ENCODE data around the gene BEGAIN.

Gene BEGAIN

GRCh38 chr14:100548295-100548655 lies 38.9 kb downstream of the BEGAIN start:
- no peak for DNase-seq

DNA sequence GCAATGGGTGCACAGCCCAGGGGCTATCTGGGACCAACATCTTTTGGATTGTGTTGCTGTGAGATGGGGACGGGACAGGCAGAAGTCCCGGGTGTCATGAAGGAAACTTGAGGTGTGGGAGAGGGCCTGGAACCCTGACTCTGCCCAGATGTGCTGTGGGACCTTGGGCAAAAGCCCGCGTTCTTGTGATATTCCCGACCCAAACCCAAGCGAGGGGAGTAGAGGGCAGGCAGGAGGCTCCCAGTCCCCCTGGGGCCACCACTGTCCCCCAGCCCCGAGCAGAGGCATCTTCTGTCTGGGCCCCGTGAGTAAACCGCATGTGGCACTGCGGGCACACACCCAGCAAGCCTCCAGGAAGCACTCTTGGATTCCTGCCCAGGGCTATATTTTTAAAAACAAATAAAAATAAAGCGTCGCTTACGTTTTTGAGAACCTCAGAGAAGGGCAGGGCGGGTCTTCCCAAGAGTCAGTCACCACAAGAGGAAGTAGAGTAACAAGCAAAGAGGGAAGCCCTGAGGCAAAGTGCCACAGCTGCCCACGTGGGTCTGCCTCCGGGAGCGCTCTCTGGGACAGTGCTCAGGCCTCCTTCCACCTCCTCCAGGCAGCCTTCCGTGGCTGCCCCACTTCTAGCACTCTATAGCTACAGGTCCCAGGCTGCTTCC lies 39.5 kb downstream of the BEGAIN start:
- no peak for DNase-seq

- DNase-seq, result no peak
Observed at GRCh38 chr14:100546051-100546443, 41.2 kb downstream of the BEGAIN start.

- DNase-seq, result no peak
Observed at GRCh38 chr14:100545359-100545758, 41.9 kb downstream of the BEGAIN start.

DNA sequence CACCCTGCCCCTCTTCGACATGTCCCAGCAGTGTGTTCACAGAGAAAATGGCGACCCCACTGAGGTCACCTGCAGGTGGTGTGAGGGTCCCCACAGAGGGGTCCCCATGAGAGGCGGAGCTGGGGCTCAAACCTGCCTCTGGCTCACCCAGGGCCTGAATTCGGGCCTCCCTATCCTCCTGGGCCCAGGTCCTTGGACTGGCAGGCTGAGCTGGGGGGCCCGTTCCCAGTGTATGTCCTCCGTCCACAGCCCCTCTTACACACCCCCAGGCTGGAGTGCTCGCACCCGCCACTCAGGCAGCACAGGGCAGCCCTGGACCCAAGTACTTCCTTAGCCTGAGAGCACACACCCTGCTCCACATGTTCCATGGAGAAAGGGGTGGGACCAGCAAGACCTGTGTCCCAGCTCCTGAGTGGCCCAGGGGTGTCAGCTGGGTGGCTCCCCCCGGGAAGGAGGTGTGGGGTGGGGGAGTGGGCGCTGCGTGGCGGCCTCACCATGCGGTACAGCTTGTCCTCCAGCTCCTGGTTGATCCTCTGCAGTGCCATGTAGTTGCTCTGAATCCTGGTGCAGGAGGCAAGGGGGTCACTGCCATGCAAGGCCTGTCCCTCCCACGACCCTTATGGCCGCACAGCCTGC lies 42.6 kb downstream of the BEGAIN start:
- no peak for DNase-seq

GRCh38 chr14:100543471-100544455 lies 43.5 kb downstream of the BEGAIN start:
- DNase-seq, result no peak

DNA sequence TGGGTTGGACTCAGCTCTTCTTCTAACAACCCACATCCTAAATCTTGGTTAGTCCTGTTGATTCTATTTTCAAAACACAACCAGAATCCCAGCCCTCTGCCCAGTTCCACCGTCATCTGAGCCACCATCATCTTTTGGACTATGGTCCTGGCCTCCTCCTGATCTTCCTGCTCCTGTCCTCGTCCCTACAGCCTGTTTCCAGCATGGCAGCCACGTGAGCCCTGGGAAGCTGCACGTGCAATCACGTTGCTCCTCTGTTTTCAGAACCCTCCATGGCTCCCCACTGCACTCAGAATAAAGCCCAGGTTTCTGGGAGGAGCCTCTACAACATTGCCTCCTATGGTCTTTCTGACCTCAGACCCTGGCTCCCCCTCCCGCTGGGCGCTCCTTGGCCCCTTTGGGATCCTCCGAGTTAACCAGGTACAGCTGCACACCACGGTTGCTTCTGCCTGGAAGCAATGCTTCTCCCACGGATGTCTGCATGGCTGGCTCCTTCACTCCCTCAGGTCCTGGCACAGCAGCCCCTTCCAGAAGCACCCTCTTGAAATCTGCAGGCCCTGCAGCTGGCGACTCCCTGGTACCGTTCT lies 44.5 kb downstream of the BEGAIN start:
- DNase-seq, result no peak

GRCh38 chr14:100541621-100542560 lies 45.3 kb downstream of the BEGAIN start:
- no peak for DNase-seq

DNA sequence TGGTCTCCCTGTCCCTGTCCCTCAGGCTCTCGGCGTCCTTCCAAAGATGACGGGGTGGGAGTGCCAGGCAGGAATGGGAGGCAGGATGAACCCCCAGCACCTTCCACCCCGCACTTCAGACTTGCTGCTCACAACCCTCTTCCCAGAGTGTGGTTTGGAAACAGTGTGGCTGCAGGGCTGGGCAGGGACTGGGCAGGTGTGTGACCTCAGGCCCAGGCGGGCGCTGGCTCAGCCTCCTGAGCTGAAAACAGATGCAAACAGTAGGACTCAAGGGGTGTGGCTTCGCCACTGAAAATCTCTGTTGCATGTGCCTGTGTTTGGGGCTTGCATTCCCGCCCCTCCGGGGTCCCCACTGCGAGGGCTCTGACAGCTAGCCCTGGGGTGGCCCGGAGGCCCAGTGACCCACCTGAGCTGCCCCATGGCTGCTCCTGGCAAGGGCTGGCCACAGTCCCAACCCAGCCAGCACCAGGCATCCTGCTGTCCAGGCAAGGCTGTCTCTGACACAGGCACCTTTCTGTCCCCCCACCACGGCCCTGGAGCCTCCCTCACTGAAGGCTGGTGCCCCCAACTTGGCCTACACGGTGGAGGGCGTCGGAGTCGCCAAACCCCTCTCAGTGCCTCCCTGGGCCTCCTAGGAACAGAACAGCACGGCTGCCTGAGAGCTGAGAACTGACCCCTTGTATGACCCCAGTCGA lies 46.1 kb downstream of the BEGAIN start:
- no peak for DNase-seq

DNA sequence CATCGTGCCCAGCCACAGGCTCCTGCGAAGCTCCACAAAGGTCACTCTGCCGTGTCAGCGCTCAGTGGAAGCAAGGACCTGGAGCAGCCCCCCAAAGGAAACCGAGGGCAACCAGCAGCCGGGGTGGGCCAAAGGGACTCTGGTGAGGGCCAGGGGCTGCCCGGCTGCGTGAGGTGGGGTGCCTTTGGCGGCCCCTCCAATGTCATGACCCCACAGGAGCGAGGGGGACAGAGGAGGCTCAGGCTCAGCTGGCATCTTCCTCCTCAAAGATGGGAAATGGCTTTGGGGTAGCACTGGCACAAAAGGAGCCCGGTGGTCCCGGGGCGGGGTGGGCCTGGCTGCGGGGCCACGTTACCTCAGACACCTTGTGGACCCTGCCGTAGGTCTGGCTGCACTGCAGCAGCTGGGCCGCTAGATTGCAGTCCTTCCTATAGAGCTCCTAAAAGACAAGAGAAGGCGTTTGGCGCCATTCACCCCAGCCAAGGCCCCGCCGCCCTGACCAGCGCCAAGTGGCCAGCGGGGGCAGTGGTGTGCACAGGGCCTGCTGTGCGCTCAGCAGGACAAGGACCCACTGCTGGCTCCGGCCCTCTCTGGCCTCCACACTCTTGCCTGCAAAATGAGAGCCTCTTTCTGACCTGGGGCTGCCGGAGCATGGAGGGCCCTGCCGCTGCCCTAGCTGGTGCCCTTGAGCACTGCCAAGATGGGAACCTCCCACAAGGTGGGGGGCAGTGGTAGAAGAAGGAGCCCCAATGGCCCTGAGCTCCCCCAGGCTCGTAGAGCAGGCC lies 46.9 kb downstream of the BEGAIN start:
- DNase-seq, result no peak

DNA sequence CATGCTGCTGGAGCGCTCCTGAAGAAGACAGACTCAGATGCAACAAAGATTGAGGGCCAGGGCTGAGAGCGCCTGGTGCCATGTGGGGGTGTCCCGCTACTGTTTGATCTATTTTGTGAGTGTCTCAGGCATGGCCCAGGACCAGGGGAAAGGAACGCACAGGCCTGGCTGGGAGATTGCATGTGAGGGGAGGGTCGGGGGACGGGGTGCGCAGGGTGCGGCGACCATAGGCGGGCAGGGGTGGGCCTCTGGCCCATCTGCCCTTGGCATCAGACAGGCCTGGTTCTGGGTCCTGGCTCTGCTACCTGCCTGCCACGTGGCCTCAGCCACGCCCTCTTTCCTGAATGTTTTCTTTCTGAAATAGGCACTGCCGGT lies 47.5 kb downstream of the BEGAIN start:
- DNase-seq, result no peak

DNA sequence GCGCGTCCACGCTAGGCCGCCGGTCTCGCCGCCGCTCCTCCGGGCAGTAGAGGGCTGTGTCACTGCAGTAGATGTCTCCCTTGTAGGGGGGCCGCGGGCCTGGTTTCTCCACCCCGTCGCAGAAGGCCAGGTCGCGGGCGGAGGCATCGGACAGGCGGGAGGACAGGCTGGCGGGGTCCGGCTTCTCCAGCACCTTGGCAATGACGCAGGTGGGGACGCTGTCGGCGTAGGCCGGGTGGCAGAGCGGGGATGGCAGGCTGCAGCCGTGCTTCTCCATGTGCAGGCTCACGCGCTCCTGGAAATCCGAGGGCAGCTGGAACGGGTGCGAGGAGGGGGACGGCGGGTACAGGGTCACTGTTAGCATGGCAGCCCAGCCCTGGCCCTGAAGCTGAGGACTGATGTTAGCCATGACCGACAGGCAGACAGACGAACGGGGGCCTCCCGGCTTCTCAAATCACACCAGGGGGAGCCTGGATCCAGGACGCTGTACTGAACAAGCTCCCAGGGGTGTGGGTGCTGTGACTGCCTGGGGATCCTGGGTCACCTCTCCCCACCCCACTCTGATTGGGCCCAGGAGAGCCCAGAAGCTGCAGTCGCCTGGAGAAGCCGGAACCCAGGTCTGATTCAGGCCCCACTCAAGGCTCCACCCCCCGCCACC lies 48.1 kb downstream of the BEGAIN start:
- DNase-seq, result no peak

DNA sequence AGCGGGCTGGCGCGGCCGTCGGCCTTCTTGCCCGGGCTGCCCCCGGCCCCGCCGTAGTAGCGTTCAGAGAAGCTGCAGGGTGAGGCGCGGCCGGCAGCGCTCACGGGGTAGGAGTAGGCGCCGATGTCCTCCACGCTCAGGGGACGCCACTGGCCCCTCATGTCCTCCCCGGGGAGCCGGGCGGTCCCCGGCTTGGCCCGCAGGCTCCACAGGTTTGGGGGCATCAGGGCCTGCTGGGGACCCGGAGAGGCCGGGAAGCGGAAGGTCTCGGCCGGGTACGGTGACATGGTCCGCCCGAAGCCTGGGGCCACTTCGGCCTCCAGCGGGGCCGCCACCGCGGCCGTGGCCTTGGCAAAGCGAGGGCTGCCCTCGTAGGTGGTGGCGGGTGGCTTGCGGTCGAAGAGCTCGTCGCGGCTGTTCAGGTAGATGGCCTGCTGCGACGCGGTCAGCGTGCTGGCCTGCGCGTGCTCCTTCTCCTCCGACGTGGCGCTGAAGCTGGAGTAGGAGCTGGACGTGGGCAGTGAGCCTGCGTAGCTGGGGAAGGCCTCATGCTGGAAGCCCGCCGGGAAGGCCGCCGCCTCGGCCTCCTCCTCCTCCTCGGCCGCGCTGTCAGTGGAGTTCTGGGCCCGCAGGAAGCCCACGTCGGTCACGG lies 48.7 kb downstream of the BEGAIN start:
- DNase-seq, result no peak

DNA sequence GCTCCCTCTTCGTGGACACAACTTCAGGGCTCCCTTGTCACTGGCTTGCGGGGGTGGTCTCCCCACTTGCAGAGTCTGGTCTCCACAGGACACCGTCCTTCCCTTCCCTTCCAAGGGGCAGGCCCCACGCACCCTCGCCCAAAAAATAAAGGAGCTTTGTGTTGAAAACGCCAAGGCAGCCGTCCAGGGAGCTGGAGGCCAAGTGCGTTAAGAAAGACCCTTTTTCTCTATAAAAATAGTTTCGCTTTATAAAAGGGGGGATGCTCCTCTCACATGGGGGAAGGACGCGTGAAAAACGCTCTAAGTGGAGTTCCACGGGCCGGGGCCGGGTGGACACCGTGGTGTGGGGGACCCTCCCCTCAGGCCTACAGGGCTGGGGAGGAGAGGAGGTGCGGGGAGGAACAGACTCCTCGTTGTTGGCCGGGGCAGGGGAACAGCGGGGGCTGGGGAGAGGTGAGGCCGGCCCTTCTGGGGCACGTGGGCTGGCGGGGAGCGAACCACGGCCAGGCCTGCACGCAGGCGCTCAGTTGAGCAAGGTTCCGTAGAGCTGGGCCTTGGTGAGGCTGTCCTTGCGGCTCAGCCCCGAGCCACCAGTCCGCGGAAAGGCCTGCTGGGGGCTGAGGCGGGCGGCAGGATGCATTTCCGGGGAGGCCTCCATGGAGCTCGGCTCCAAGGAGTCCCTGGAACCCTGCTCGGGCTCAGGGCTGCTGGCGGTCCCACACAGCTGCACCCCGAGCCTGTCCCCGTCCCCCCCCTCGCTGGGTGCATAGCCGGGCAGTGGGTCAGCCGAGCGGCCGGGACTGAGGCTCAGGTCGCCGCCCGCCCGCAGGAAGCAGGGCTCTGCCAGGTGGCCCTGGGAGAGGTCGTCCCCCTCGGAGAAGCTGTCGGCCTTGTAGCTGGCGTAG lies 49.5 kb downstream of the BEGAIN start:
- no peak for DNase-seq

DNA sequence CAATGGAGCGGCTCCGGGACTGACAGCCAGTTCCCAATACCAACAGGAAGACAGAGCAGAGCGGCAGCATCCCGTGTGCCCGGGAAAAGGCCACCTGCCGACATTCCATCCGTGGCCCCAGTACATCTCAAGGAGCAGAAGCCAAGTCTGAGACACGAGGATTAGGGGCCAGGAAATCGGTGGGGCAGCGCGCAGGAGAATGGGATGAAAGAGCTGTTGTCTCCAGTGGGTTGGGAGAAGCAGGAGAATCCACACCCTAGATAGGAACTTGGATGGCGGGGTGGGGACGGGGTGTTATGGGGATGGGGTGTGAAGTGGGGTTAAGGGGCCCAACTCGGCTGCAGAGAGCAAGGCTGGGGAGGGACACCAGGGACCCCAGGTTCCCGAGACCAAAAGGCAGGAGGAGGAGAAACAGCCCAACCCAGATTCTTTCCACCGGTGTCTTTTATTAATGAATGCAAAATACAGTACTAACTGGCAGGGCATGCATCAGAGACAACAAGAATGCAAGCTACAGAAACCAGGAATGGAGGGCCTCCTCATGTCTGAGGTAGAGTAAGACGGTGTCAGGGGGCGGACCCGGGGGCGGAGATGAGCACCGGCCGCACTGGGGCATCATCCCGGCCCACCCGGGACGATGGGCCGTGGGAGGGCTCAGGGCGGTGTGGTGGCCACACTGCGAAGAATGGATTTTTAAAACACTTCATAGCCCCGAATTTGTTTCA lies 50.3 kb downstream of the BEGAIN start:
- DNase-seq, result no peak

GRCh38 chr14:100536121-100536510 lies 51.1 kb downstream of the BEGAIN start:
- DNase-seq, result no peak

GRCh38 chr14:100535287-100536120 lies 51.7 kb downstream of the BEGAIN start:
- no peak for DNase-seq

Measured in NCI-H226 (cell line).